Measurements from ENCODE around the gene IMPG1. TPM values are rescaled to one million over a fixed set of nuclear protein-coding genes. Genes with fewer than 3 reads are reported as not detected.

Gene IMPG1
- total and polyA plus RNA-seq, 2 of the 13 experiments (the other 11 are each of a cell fraction or from before 2014, with no cell fraction given) = not detected

DNA sequence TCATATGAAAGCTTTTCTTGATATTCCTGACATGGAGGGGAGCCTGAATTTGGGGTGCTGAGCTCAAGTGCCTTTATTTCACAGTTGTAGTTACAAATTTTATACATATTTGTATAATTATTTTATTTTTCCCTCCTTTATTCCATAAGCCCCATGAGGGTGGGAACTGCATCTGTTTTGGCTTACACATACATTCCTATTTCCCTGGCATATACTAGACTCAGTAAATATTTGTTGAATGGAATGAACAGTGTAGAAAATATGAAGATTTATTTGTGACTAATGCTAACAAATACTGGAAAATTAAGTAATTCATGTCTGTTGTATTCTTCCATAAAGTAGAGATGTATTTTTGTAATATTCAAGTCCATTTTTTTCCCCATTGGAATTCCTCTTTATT, 196.3 kb downstream of the IMPG1 start:
- POLR2A ChIA-PET = no interaction called here
- BruUV-seq (replicated peaks) = no TSS peak
- H3K4me3 ChIP-seq (replicated peaks in 1 of 3; ENCODE audit: insufficient read depth in 1 of 3, low read depth in 2 of 3, low read length in 3 of 3) = no peak overlapping the region

More for the DNA sequence above, 196.3 kb downstream of the IMPG1 start:
- no peaks in the 10 kb centered on the region; a peak in 3 of 5 replicates for H3K36me3 ChIP-seq (replicated peaks in 1 of 2; ENCODE audit: control insufficient read depth in 1 of 2, insufficient read depth in 2 of 2, low read length in 2 of 2)
- DNase-seq (ENCODE audit: low spot score) = no peak
- H3K9me3 ChIP-seq (ENCODE audit: low read length) = no peaks in the 10 kb centered on the region
- no peaks in the 10 kb centered on the region for H3K4me1 ChIP-seq (ENCODE audit: insufficient read depth, low read length)
- H3K27ac ChIP-seq (ENCODE audit: extremely low read length, insufficient read depth, low read length) = no peak overlapping the region
- no peak for FAIRE-seq
- no peaks in the 10 kb centered on the region for H4K20me1 ChIP-seq (ENCODE audit: insufficient read depth, low read length)
- no peak overlapping the region for H3K4me2 ChIP-seq (ENCODE audit: low read depth, low read length)
- TF ChIP-seq SOX5 (CRISPR knock-in tag; IDR thresholded peaks at IDR 0.05; ENCODE audit: borderline replicate concordance) = no peak
- TF ChIP-seq ZNF781 (CRISPR knock-in tag; IDR thresholded peaks at IDR 0.05; ENCODE audit: borderline replicate concordance, not compliant biosample characterization) = no peak
- TF ChIP-seq HOXD1 (CRISPR knock-in tag; IDR thresholded peaks at IDR 0.05) = no peak
- no peak for TF ChIP-seq MTA3 (CRISPR knock-in tag; IDR thresholded peaks at IDR 0.05)
- TF ChIP-seq ZNF83 (CRISPR knock-in tag; IDR thresholded peaks at IDR 0.05; ENCODE audit: borderline replicate concordance) = no peak
- TF ChIP-seq, protein P1, sequence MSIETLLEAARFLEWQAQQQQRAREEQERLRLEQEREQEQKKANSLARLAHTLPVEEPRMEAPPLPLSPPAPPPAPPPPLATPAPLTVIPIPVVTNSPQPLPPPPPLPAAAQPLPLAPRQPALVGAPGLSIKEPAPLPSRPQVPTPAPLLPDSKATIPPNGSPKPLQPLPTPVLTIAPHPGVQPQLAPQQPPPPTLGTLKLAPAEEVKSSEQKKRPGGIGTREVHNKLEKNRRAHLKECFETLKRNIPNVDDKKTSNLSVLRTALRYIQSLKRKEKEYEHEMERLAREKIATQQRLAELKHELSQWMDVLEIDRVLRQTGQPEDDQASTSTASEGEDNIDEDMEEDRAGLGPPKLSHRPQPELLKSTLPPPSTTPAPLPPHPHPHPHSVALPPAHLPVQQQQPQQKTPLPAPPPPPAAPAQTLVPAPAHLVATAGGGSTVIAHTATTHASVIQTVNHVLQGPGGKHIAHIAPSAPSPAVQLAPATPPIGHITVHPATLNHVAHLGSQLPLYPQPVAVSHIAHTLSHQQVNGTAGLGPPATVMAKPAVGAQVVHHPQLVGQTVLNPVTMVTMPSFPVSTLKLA (IDR thresholded peaks at IDR 0.05) = no peak
- no peak for TF ChIP-seq AGO2 (optimal IDR thresholded peaks at IDR 0.05; ENCODE audit: low read depth, low read length)
- no peak for TF ChIP-seq MED1 (CRISPR knock-in tag; IDR thresholded peaks at IDR 0.05)
- TF ChIP-seq, protein P2, sequence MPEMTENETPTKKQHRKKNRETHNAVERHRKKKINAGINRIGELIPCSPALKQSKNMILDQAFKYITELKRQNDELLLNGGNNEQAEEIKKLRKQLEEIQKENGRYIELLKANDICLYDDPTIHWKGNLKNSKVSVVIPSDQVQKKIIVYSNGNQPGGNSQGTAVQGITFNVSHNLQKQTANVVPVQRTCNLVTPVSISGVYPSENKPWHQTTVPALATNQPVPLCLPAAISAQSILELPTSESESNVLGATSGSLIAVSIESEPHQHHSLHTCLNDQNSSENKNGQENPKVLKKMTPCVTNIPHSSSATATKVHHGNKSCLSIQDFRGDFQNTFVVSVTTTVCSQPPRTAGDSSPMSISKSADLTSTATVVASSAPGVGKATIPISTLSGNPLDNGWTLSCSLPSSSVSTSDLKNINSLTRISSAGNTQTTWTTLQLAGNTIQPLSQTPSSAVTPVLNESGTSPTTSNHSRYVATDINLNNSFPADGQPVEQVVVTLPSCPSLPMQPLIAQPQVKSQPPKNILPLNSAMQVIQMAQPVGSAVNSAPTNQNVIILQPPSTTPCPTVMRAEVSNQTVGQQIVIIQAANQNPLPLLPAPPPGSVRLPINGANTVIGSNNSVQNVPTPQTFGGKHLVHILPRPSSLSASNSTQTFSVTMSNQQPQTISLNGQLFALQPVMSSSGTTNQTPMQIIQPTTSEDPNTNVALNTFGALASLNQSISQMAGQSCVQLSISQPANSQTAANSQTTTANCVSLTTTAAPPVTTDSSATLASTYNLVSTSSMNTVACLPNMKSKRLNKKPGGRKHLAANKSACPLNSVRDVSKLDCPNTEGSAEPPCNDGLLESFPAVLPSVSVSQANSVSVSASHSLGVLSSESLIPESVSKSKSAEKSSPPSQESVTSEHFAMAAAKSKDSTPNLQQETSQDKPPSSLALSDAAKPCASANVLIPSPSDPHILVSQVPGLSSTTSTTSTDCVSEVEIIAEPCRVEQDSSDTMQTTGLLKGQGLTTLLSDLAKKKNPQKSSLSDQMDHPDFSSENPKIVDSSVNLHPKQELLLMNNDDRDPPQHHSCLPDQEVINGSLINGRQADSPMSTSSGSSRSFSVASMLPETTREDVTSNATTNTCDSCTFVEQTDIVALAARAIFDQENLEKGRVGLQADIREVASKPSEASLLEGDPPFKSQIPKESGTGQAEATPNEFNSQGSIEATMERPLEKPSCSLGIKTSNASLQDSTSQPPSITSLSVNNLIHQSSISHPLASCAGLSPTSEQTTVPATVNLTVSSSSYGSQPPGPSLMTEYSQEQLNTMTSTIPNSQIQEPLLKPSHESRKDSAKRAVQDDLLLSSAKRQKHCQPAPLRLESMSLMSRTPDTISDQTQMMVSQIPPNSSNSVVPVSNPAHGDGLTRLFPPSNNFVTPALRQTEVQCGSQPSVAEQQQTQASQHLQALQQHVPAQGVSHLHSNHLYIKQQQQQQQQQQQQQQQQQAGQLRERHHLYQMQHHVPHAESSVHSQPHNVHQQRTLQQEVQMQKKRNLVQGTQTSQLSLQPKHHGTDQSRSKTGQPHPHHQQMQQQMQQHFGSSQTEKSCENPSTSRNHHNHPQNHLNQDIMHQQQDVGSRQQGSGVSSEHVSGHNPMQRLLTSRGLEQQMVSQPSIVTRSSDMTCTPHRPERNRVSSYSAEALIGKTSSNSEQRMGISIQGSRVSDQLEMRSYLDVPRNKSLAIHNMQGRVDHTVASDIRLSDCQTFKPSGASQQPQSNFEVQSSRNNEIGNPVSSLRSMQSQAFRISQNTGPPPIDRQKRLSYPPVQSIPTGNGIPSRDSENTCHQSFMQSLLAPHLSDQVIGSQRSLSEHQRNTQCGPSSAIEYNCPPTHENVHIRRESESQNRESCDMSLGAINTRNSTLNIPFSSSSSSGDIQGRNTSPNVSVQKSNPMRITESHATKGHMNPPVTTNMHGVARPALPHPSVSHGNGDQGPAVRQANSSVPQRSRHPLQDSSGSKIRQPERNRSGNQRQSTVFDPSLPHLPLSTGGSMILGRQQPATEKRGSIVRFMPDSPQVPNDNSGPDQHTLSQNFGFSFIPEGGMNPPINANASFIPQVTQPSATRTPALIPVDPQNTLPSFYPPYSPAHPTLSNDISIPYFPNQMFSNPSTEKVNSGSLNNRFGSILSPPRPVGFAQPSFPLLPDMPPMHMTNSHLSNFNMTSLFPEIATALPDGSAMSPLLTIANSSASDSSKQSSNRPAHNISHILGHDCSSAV (CRISPR knock-in tag; IDR thresholded peaks at IDR 0.05; ENCODE audit: borderline replicate concordance) = no peak
- TF ChIP-seq, protein P3, sequence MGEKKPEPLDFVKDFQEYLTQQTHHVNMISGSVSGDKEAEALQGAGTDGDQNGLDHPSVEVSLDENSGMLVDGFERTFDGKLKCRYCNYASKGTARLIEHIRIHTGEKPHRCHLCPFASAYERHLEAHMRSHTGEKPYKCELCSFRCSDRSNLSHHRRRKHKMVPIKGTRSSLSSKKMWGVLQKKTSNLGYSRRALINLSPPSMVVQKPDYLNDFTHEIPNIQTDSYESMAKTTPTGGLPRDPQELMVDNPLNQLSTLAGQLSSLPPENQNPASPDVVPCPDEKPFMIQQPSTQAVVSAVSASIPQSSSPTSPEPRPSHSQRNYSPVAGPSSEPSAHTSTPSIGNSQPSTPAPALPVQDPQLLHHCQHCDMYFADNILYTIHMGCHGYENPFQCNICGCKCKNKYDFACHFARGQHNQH (CRISPR knock-in tag; IDR thresholded peaks at IDR 0.05) = no peak
- no peak for TF ChIP-seq MED13 (CRISPR knock-in tag; IDR thresholded peaks at IDR 0.05)
- no peak for TF ChIP-seq CBX5 (CRISPR knock-in tag; IDR thresholded peaks at IDR 0.05; ENCODE audit: borderline replicate concordance)
- TF ChIP-seq RAD21 (CRISPR knock-in tag; IDR thresholded peaks at IDR 0.05) = no peak
- TF ChIP-seq ISX (CRISPR knock-in tag; conservative IDR thresholded peaks at IDR 0.05) = no peak
- no peak overlapping the region for H3K9ac ChIP-seq (ENCODE audit: insufficient read depth, low read depth, low read length)
- intact Hi-C loops (cut with micrococcal nuclease; ENCODE audit: unreplicated experiment) = no loop called here
- CTCF ChIA-PET (ENCODE audit: low intra/inter-chr PET ratio, low total read pairs) = no interaction called here
- no peaks in the 10 kb centered on the region for H3K79me2 ChIP-seq (ENCODE audit: insufficient read depth, low read length)
- ATAC-seq = no peak
- in situ Hi-C loops (cut with HindIII; ENCODE audit: extremely low pct_ligation_motif_present, low pct_unique_long_range_greater_than_20kb) = no loop called here
- no peaks in the 10 kb centered on the region for H3K27me3 ChIP-seq (ENCODE audit: control insufficient read depth in 1 of 2, insufficient read depth in 2 of 2, low read length in 2 of 2)
- H2AFZ ChIP-seq (ENCODE audit: low read length) = no peak overlapping the region
